ENCODE measurements around the gene BCDIN3D.
"Not testable (repeated sequence)": the region's sequence is repeated elsewhere in the genome, so short reads cannot be mapped to it uniquely, and the experiment has no call there.

Gene BCDIN3D

DNA sequence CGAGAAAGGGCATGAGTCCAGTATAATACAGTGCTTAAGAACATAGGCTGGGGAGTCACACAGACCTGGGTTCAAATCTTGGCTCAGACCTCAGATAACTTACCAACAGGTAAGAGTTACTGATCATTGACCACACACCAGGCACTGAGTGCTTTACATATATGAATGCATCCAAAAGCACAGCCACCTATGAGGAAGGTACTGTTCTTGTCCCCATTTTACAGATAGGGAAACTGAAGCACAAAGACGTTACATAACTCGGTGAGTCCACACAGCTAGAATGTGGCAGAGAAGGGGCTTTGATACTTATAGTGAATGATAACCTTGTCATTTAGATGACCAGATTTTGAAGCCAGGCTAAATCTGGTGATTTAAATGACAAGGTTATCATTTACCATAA is 33.2 kb upstream of the BCDIN3D start:
- no peak for DNase-seq

DNA sequence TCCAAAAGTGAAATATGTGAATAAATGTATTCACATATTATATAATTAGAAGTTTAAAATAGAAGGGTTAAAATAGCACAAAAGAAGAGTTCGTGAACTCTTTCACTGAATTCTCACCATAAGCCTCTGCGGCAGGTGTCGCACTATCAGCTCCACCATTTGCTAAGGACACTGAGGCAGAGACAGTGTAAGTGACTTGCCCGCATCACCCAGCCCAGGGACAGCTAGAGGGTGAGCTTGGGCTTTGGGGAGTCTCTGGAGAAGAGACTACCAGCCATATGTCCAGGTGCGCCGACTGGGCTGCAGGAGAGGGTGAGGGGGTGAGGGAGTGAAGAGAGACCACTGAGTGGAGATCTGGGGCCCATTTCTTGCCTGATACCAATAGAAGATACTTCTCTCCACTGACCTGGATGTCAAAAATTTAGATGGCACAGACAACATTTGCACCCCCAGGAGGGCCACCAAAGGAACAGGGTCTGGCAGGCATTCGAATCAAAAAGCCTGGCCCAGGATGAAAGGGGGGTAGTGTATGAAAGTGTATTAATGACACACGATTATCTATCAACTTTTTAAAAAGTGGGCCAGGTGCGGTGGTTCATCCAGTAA is 32.3 kb upstream of the BCDIN3D start:
- no peak for DNase-seq

DNA sequence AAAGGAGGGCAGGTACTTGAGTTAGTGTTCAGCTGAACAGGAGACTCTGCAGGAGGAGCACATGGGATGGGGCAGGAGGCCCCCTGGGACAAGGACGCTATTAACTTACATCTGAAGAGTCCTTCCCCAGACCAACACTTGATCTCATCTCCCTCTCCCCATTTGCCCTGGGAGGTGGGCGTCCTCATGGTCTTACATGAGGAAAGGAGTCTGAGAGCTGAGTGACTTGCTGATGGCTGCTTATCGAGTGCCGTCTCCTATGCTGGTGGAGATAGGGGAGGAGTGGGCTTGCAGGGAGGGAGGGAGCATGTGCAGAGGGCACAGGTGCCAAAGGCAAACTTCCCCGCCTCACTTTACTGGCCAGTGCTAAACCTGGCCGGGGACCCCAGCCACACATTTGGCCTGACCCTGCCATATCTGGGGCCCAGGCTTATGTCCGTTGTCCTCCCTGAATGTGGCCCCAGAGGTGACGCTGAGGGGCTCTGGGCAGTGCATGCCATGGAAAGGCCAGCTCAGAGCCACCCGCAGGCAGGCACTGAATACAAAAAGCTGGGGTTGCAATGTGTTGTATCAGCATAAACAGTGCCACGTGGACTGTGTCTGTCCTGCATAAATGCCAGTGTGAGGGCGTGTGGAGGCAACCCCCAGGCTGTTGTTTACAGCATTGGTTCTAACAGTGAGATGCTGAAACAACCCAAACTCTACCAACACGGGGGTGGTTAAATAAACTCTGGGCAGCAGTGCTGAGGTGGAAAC is 31.4 kb upstream of the BCDIN3D start:
- no peak for DNase-seq

GRCh38 chr12:49873361-49873934 is 30.5 kb upstream of the BCDIN3D start:
- DNase-seq, result no peak

GRCh38 chr12:49872781-49873181 is 29.9 kb upstream of the BCDIN3D start:
- DNase-seq, result no peak

DNA sequence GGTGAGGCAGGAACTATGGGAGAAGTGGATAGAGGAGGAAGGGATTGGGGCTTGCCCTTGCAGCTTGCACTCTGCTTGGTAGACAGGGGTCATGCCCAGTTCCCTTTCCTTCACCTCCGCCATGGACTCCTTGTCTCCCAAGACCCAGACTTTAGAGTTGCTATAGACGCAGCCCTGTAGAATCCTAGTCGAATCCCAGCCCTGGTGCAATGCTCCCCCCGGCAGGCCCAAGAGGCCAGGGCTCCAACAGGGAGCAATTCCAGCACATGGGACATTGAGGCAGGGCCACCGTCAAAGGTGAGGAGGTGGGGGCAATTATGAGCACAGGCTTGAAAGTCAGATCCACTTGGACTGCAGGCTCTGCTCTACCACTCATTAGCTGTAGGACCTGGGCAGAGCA is 29.5 kb upstream of the BCDIN3D start:
- no peak for DNase-seq

GRCh38 chr12:49871811-49872251 is 28.9 kb upstream of the BCDIN3D start:
- DNase-seq, result not testable (repeated sequence)

DNA sequence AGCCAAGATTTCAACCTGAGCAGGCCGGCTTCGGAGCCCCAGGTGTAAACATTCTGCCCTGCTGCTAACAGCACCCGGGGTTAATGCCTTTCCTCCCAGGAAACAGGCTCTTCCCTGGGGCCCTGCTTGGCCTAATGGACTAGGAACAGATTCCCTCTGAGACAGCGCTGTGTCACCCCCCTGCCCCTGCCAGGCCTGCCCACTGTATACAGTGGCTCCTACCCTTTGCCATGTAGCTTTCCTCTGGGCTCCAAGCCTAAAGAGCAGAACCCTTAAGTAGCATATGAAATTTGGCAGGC is 28.3 kb upstream of the BCDIN3D start:
- no peak for DNase-seq

DNA sequence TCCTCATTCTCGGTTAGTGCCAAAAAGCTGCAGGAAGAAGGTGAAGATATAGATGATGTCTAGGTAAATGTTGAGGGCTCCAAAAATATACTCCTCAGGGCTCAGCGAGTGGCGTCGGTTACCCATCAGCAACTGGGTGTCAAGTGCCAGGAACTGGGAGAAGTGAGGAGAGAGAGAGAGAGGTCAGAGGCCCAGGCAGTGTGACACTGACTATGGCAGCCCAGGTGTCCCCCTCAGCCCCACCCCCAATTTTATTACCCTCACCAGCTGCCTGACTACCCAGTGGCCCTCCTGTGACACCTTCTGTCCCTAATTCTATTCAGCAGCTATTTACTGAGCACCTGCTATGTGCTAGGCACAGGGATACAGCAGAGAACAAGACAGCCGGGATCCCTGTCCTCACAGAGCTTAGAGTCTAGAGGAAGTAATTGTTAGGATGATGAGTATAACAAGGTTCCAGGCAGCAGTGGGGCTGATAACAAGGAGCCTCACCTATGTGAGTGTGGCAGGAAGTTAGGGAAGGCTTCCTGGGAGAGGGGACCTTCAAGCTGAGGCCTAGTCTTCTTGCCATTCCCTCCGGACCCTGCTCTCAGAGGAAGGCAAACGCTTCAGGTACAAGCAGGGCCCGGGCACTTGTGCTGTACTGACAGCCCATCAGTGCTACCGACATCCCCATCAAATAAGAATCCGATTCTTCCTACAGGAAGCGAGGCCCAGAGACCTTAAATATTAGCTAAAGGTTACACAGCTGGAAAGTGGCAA is 27.8 kb upstream of the BCDIN3D start:
- no peak for DNase-seq

DNA sequence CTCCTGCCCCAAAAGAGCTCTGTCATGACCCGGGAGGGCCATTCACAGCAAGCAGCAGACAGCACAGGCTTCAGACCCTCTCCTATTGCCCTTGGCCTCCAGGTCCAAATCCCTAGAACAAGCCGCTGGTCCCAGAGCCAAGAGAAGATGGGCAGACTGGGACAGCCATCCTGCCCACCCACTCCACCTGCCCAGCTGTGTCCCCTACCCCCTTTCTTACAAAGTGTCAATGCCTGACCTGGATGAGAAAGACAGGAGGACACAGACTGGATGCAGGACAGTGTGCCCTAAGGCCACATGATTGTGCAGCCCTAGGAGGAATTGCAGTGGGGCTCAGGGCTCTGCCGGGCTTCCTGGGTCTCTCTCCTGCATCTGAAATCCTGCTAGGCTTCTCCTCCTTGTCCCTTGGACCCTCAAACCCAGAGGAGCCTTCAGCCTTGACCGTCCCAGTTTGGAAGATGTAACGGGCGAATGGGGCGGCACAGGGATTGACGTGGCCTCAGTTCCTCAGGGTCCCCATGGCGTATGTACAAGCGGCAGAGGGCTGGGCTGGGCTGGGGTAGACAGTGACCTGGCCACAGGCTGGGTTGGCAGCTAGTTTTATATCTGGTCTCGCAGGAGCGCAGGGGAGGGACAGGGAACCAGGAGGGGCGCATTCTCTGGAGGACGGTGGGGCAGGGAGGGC is 27.1 kb upstream of the BCDIN3D start:
- DNase-seq, result no peak

DNA sequence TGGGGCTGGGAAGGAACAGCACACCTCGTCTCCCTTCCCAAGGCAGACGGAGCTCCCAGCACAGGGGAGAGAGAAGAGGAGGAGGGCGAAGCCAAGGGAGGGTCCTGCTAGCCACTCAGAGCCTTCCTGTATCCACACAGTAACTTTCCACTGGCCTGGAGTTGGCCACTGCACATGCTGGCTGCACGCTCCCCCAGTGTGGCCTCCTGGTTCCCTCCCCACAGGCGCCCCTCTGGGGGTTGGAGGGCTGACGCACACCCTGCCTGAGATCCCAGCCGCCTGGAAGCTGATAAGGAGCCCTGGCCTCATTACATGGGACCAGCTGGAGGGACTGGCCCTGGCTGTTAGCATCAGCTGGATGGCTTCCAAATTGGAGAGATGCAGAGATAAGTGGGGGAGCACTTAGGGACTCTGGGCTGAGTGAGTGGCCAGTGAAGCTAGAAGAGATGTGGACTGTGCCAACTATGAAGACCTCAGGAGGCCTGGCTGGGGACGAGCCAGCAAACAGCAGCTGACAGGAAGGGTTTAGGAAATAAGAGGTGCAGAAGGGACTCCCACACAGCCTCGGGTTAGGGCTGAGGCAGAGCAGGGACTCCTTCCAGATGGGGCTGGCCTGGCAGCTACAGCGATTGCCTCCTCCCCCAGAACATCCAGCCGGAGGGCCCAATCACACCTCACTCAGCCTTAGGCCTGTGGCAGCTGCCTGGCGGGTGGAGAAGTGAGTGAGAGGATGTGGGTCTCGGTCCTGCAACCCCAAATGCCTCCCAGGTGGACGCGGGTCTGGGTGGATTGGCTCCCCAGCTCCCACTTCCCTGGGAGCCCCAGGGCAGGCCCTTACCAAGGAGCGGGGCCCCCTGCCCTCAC is 26.3 kb upstream of the BCDIN3D start:
- peak; percentile 52 for DNase-seq

- DNase-seq, result no peak
Observed at GRCh38 chr12:49868449-49868848, 25.5 kb upstream of the BCDIN3D start.

DNA sequence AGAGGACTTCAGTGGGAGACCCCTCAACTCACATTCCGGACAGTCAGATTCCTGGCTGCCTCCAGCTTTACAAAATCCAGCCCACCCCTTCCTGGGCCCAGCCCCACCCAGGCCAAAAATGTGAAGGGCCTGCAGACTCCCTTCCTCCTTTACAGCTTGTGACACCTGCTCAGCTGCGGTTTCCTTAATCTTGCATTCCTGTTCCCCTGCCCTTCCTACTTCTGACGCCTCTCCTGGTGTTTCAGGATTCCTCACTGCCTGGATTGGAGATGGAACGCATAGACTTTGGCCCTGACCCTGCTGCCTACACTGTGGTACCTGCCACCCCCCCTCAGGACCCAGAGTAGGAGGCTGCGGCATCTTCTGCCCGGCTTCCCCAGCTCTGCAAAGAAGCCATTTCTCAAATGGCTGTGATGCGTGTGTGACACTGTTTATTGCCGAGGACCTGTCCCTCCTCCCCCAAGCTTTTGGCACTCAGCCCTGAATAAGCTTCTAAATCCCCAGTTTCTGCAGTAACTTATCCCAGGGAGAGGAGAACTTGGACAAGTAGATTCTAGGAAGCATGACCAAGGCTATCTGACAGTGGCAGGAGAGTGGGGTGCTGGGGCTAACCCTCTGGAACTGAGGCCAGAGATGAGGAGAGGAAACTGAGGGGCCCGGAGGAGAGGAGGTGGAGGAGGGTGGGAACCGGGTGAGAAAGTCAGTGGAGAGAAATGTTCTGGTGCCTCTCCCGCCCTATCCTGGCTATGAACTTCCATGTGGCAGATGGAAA is 24.9 kb upstream of the BCDIN3D start:
- DNase-seq, result no peak

GRCh38 chr12:49866859-49867569 is 24.1 kb upstream of the BCDIN3D start:
- DNase-seq, result no peak

DNA sequence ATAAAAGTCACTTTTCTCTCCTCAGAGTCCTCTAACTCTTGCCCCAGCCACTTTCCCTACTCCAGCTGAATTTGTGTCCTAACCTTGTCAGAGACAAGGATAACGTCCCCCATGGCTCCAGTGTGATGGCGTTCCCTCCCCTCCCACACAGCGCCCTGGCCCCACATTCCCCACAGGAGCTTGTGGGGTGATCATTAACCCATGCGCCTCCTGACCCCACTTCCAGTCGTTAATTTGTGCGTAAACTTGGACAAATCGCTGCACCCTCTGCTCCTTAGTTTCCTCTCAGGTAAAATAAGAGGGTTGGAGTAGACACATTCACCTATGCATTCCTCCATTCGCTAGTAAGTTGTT is 22.9 kb upstream of the BCDIN3D start:
- DNase-seq, result no peak

DNA sequence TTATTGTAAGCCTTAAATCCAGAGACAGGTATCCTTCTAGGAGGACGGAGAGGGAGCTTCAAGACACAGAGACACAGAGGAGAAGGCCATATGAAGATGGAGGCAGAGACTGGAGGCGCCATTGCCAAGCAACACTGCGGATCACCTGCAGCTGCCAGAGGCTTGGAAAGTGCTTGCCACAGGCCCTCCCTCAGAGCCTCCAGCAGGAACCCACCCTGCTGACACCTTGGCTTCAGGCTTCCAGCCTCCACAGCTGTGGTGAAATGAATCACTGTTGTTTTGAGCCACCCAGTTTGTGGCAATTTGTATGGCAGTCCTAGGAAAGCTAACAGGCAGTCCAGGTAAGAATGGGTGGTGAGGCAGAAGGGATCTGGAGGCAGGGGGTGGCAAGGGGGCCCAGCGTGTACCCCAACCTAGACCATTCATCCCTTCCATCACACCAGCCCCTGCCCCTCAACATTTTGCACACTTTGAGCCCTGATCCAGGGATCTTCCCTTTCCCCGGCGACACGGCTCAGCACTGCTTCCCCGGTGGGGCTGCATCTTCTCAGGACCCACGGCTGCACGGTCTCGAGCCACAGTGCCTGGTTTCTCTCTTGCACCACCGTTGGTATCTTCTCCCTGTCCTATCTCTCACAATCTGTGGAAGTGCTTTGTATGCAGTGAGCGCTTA is 22.3 kb upstream of the BCDIN3D start:
- no peak for DNase-seq

DNA sequence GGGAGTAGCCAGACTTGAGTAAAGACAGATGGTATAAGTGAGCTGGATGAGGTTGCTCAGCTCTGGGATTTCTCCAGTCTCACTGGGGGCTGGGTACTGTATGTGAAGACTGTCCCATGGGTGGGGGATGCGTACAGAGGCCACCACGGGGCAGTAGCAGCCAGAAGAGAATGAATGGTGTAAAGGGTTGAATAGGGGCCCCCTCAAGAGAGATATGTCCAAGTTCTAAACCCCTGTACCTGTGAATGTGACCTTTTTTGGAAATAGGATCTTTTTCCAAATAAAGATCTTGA is 21.8 kb upstream of the BCDIN3D start:
- DNase-seq, result no peak

- DNase-seq, result no peak
Observed at GRCh38 chr12:49863946-49864797, 21.3 kb upstream of the BCDIN3D start.

GRCh38 chr12:49860921-49861320 is 18.0 kb upstream of the BCDIN3D start:
- DNase-seq, result not testable (repeated sequence)

Measured in NCI-H2081 treated with DMSO at 0.1 percent for 48 hours (cell line).